NT2/D1 (cell line): ENCODE data around the gene TNFSF4.
"Not testable (repeated sequence)": the region's sequence is repeated elsewhere in the genome, so short reads cannot be mapped to it uniquely, and the experiment has no call there.

Experiments
- SUZ12 ChIP-seq: IDR thresholded peaks from 2 replicates; pipeline ENCODE4 v1.6.1; 2011; ENCODE audit not compliant: insufficient read length, insufficient read depth; ENCODE audit errors: extremely low read depth
- ZNF274 ChIP-seq: IDR thresholded peaks from 2 replicates; pipeline ENCODE4 v1.6.1; 2011; ENCODE audit warnings: mild to moderate bottlenecking, low read depth, low read length

GRCh38 chr1:173234434-173234833, 27.3 kb upstream of the TNFSF4 start:
- TF ChIP-seq SUZ12, ZNF274: not testable (repeated sequence)
